Caco-2 (cell line): Measurements from ENCODE around the gene CPN2. TPM values are rescaled to one million over a fixed set of nuclear protein-coding genes. Genes with fewer than 3 reads are reported as not detected.

Experiments used
- BruUV-seq: library from RNA; stranded (reverse); fragments of 400-500 nt; replicated peaks from 2 replicates; lab custom pipeline; 2021; lab: Mats Ljungman, UMichigan
- CTCF ChIA-PET: fragments of 300-600 bp; sonication (Branson Sonifier 250); formaldehyde crosslinking; loops from one replicate; lab custom pipeline; 2022; ENCODE audit warnings: antibody characterized with exemption; lab: Charles Lee
- POLR2A ChIA-PET: fragments of 300-600 bp; sonication (Branson Sonifier 250); formaldehyde crosslinking; loops from one replicate; lab custom pipeline; 2022; ENCODE audit warnings: antibody characterized with exemption; lab: Charles Lee
- DNase-seq, 2 experiments: peaks; one replicate each; pipeline versions ENCODE4 v3.0.0 to v3.0.0-alpha.2; 2020 to 2022
- H3K27me3 ChIP-seq: replicated peaks from 2 replicates; pipeline ENCODE4 v1.6.0; 2011; ENCODE audit warnings: low read length; ENCODE audit not compliant: control insufficient read depth, insufficient read depth
- H3K36me3 ChIP-seq: 2 replicates; pipeline ENCODE4 v1.5.1; 2011; ENCODE audit warnings: low read length; ENCODE audit not compliant: control insufficient read depth, insufficient read depth
- H3K4me1 ChIP-seq: fragments of 250-450 bp; sonication (Bioruptor Pico); 2 replicates; pipeline ENCODE4 v1.5.1; 2020; ENCODE audit warnings: mild to moderate bottlenecking
- H3K4me3 ChIP-seq: 2 replicates; pipeline ENCODE4 v1.5.1; 2011; ENCODE audit warnings: low read depth, mild to moderate bottlenecking, control low read depth, low read length
- H3K9me3 ChIP-seq: fragments of 250-450 bp; sonication (Bioruptor Pico); 2 replicates; pipeline ENCODE4 v1.5.1; 2020; ENCODE audit warnings: mild to moderate bottlenecking, moderate library complexity
- H3K27ac Mint-ChIP-seq: one replicate; pipeline ENCODE4 v1.8.0; 2022; ENCODE audit warnings: mixed read lengths; ENCODE audit not compliant: unreplicated experiment
- H3K27me3 Mint-ChIP-seq: one replicate; pipeline ENCODE4 v1.8.0; 2022; ENCODE audit warnings: mixed read lengths; ENCODE audit not compliant: insufficient read depth, unreplicated experiment
- H3K36me3 Mint-ChIP-seq: one replicate; pipeline ENCODE4 v1.8.0; 2022; ENCODE audit warnings: mild to moderate bottlenecking, mixed read lengths; ENCODE audit not compliant: insufficient read depth, unreplicated experiment
- H3K4me1 Mint-ChIP-seq: one replicate; pipeline ENCODE4 v1.8.0; 2022; ENCODE audit warnings: low read depth, mixed read lengths; ENCODE audit not compliant: unreplicated experiment
- H3K4me3 Mint-ChIP-seq: one replicate; pipeline ENCODE4 v1.8.0; 2022; ENCODE audit warnings: mild to moderate bottlenecking, moderate library complexity, mixed read lengths; ENCODE audit not compliant: unreplicated experiment
- H3K9me3 Mint-ChIP-seq: one replicate; pipeline ENCODE4 v1.8.0; 2022; ENCODE audit warnings: mixed read lengths; ENCODE audit not compliant: unreplicated experiment
- intact Hi-C: fragments of 100-400 bp; cut with micrococcal nuclease; formaldehyde crosslinking; loops from one replicate; pipeline ENCODE4 v1.10.0; 2022; ENCODE audit not compliant: unreplicated experiment
- total RNA-seq: library from RNA; stranded (reverse); gene quantifications from 2 replicates; pipeline ENCODE4 v1.2.3, GENCODE V29; 2022
- TF ChIP-seq, protein P1 (sequence below), 2 experiments: fragments of 200-600 bp in 1 of 2; IDR thresholded peaks; 1 replicate in 1 of 2; 2 replicates in 1 of 2; pipeline versions ENCODE4 v1.5.1 to v1.8.0; 2011 to 2022; ENCODE audit warnings: antibody characterized with exemption in 1 of 2, control low read depth in 1 of 2, inconsistent platforms in 1 of 2, low read depth in 1 of 2, low read length in 1 of 2, mild to moderate bottlenecking in 1 of 2, moderate library complexity in 1 of 2; ENCODE audit not compliant: insufficient read depth in 1 of 2, severe bottlenecking in 1 of 2, unreplicated experiment in 1 of 2

Gene CPN2
- total RNA-seq, 1 experiment from 2014 or later: not detected

- CTCF ChIA-PET: no interaction called here
- Histone ChIP-seq H3K4me1 (peaks cover 11% of the 10 kb centered on the region), H3K27me3 (no peaks in the 10 kb centered on the region; the same call in 1 of the 2 replicates), H3K4me3 (no peak overlapping the region), H3K9me3 (no peaks in the 10 kb centered on the region), H3K36me3 (no peaks in the 10 kb centered on the region)
- TF ChIP-seq, protein P1, sequence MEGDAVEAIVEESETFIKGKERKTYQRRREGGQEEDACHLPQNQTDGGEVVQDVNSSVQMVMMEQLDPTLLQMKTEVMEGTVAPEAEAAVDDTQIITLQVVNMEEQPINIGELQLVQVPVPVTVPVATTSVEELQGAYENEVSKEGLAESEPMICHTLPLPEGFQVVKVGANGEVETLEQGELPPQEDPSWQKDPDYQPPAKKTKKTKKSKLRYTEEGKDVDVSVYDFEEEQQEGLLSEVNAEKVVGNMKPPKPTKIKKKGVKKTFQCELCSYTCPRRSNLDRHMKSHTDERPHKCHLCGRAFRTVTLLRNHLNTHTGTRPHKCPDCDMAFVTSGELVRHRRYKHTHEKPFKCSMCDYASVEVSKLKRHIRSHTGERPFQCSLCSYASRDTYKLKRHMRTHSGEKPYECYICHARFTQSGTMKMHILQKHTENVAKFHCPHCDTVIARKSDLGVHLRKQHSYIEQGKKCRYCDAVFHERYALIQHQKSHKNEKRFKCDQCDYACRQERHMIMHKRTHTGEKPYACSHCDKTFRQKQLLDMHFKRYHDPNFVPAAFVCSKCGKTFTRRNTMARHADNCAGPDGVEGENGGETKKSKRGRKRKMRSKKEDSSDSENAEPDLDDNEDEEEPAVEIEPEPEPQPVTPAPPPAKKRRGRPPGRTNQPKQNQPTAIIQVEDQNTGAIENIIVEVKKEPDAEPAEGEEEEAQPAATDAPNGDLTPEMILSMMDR (IDR thresholded peaks at IDR 0.05; ENCODE audit: insufficient read depth in 1 of 2, low read depth in 1 of 2, low read length in 1 of 2, severe bottlenecking in 1 of 2, unreplicated experiment in 1 of 2): no peak
- BruUV-seq: no TSS peak
- H3K36me3 Mint-ChIP-seq: no peaks in the 10 kb centered on the region
- POLR2A ChIA-PET: no interaction called here
- intact Hi-C loops: no loop called here
- no peak overlapping the region for H3K4me3 Mint-ChIP-seq
- no peak for DNase-seq
- no peaks in the 10 kb centered on the region for H3K27me3 Mint-ChIP-seq
- peaks cover 11% of the 10 kb centered on the region for H3K4me1 Mint-ChIP-seq
- no peak overlapping the region for H3K27ac Mint-ChIP-seq
- H3K9me3 Mint-ChIP-seq: no peaks in the 10 kb centered on the region
Measured at GRCh38 chr3:194382892-194383223, 31.7 kb upstream of the CPN2 start.

DNA sequence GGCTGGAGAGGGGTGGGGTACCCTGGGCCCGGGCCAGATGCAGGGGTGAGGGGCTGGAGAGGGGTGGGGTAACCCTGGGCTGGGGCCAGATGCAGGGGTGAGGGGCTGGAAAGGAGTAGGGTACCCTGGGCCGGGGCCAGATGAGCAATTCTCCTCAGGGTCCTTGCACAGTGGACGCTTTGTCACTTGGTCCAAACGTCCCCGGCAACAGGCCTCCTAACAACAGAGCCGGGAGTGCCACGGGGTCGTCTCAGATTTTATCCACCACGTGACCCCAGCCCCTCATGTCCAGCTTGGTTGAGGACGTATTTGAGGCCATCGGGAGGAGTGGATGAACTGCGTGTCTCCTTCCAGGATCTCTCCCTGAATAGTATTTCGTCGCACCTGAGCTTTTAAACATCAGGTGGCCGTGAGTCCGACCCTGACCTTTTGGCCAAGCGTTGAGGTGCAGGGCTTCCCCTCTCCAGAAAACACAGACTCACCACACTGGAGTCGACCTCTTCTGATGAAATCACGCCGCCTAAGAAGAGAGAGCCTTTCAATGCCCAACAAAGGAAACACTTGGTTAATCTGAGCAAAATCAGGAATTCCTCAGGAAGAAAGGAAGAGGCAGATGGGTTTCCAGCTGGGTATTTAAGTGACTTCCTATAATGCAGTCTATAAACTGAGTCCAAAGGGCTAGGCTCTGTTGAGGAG is 31.2 kb upstream of the CPN2 start:
- H3K4me3 ChIP-seq: no peak overlapping the region
- no peaks in the 10 kb centered on the region; the same call in 1 of the 2 replicates for H3K27me3 ChIP-seq
- intact Hi-C loops: no loop called here
- ChIA-PET CTCF (no interaction called here), POLR2A (no interaction called here)
- no TSS peak for BruUV-seq
- H3K4me1 ChIP-seq: peaks cover 11% of the 10 kb centered on the region
- Mint-ChIP-seq H3K4me1 (peaks cover 11% of the 10 kb centered on the region), H3K27me3 (no peaks in the 10 kb centered on the region), H3K4me3 (no peak overlapping the region), H3K9me3 (no peaks in the 10 kb centered on the region), H3K27ac (no peak overlapping the region), H3K36me3 (no peaks in the 10 kb centered on the region)
- no peaks in the 10 kb centered on the region for H3K36me3 ChIP-seq
- no peak for DNase-seq
- TF ChIP-seq, protein P1 (IDR thresholded peaks at IDR 0.05; ENCODE audit: insufficient read depth in 1 of 2, low read depth in 1 of 2, low read length in 1 of 2, severe bottlenecking in 1 of 2, unreplicated experiment in 1 of 2): no peak
- H3K9me3 ChIP-seq: no peaks in the 10 kb centered on the region

DNA sequence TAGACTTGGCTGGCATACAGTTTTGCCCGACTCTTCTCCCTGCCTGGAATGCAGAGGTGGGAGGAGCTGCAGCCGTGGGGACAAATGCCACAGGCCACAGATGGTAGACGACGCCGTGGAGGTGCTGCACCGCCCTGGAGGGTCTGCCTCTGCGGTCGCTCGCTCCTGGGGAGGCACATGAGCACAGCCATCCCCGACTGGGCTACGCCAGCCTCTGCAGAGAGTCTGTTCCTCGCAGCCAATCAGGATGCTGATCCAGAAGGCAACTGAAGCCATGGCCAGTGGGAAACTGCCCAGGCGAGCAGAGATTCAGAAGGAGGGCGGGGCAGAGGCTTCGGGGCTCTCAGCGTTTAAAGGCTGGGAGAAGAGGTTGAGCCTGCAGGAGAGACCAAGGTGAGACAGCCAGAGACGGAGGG is 30.3 kb upstream of the CPN2 start:
- Histone ChIP-seq H3K4me1 (peaks cover 6% of the 10 kb centered on the region), H3K27me3 (no peaks in the 10 kb centered on the region; the same call in 1 of the 2 replicates), H3K36me3 (no peaks in the 10 kb centered on the region), H3K9me3 (no peaks in the 10 kb centered on the region), H3K4me3 (no peak overlapping the region)
- Mint-ChIP-seq H3K27me3 (no peaks in the 10 kb centered on the region), H3K9me3 (no peaks in the 10 kb centered on the region), H3K27ac (no peak overlapping the region), H3K4me1 (peaks cover 5% of the 10 kb centered on the region), H3K36me3 (no peaks in the 10 kb centered on the region), H3K4me3 (no peak overlapping the region)
- DNase-seq: no peak
- intact Hi-C loops: no loop called here
- ChIA-PET CTCF (no interaction called here), POLR2A (no interaction called here)
- TF ChIP-seq, protein P1 (IDR thresholded peaks at IDR 0.05; ENCODE audit: insufficient read depth in 1 of 2, low read depth in 1 of 2, low read length in 1 of 2, severe bottlenecking in 1 of 2, unreplicated experiment in 1 of 2): no peak
- BruUV-seq: no TSS peak
